ENCODE measurements around the gene KIF1A. TPM values are rescaled to one million over a fixed set of nuclear protein-coding genes. Genes with fewer than 3 reads are reported as not detected.

KIF1A gene
- total RNA-seq, 1 donor from 2014 or later: 2.0 TPM

DNA sequence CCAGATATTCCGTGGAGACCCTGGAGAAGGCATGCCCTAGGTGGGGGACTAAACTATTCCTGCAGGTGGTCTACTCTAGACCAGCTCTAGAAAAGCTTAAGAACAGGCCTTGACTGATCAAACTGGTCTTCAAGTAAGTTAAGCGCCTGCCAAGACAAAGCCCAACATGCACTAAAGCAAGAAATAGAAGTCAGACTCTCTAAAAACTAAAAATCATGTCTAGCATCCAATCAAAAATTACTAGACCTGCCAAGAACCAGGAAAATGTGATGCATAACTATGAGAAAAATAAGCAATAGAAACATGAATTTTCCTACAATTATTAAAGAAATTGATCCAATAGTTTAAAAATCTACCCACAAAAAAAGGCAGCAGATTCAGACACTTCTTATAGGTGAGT lies 13.6 kb downstream of the KIF1A start:
- TF ChIP-seq CTCF (IDR thresholded peaks at IDR 0.05; ENCODE audit: borderline replicate concordance): no peak

DNA sequence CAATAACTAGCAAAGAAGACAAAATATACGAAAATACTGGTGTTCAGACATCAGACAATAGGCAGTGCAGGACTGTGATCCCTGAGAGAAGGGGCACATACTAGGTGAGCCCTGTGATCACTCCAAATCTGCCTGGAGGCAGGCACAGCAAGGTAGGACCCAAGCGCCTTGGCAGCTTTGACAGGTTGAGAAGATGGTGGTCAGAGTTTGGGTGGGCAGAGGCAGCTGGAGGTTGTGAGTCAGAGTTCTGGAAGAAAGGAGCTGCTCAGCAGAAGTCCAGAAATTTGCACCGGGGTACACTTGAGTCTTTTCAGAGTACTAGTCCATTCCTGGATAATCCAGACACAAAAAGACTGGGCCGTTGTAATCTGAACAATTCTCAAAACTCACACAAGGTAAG lies 14.0 kb downstream of the KIF1A start:
- no peak for TF ChIP-seq CTCF (IDR thresholded peaks at IDR 0.05; ENCODE audit: borderline replicate concordance)
- no peak for DNase-seq
- Histone ChIP-seq H3K27me3 (ENCODE audit: low read depth) (peaks cover 63% of the 10 kb centered on the region), H3K27ac (replicated peaks) (no peak overlapping the region), H3K4me1 (no peaks in the 10 kb centered on the region), H3K36me3 (no peaks in the 10 kb centered on the region), H3K4me3 (no peak overlapping the region), H3K9me3 (replicated peaks) (peaks cover 10% of the 10 kb centered on the region)
- intact Hi-C loops (cut with micrococcal nuclease): no loop called here

More for the DNA sequence above, 13.6 kb downstream of the KIF1A start:
- peaks cover 10% of the 10 kb centered on the region for H3K9me3 ChIP-seq (replicated peaks)
- no peaks in the 10 kb centered on the region for H3K4me1 ChIP-seq
- H3K27me3 ChIP-seq (ENCODE audit: low read depth): peaks cover 58% of the 10 kb centered on the region
- DNase-seq: no peak
- no peaks in the 10 kb centered on the region for H3K36me3 ChIP-seq
- H3K4me3 ChIP-seq: no peak overlapping the region
- no peak overlapping the region for H3K27ac ChIP-seq (replicated peaks)
- intact Hi-C loops (cut with micrococcal nuclease): no loop called here

GRCh38 chr2:240803191-240803590 lies 16.8 kb downstream of the KIF1A start:
- intact Hi-C loops (cut with micrococcal nuclease): no loop called here
- no peak for TF ChIP-seq CTCF (IDR thresholded peaks at IDR 0.05; ENCODE audit: borderline replicate concordance)

DNA sequence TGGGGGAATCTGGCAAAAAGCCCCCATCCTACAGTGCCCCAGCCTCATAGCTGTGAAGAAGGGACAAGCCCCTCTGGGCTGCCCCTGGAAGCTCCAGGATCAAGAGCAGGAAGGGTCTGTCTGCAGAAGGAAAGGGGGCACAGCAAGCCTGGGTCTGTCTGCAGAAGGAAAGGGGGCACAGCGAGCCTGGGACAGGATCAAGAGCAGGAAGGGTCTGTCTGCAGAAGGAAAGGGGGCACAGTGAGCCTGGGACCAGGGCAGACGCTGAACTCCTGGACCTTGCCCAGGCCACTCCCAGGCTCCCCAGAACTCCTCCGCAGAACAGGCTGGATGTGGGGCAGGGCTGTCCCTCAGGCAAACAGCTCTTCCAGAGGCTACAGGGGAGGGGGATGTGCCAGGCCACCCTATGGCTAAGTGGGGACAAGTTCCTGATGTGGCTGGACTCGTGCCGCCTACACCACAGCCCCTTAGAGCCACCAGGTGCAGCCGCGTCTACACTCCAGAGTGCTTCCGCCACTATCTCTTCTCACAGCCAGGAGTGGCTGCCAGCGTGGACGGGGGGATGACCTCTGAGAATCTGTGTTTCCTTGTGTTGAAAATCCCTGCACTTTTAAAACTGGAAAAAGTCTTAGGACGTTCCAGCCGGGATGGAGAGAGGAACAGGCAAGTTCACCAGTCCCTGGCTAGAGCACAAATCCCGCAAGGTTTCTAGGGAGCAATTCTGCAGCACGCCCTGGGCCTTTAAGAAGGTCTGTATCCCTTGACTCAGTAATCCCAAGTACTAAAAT lies 20.8 kb downstream of the KIF1A start:
- no peak overlapping the region for H3K4me3 ChIP-seq
- no peaks in the 10 kb centered on the region for H3K36me3 ChIP-seq
- H3K27me3 ChIP-seq (ENCODE audit: low read depth): peaks cover 86% of the 10 kb centered on the region
- H3K9me3 ChIP-seq (replicated peaks): no peaks in the 10 kb centered on the region
- H3K27ac ChIP-seq (replicated peaks): no peak overlapping the region
- no peak for TF ChIP-seq CTCF (IDR thresholded peaks at IDR 0.05; ENCODE audit: borderline replicate concordance)
- intact Hi-C loops (cut with micrococcal nuclease): no loop called here
- peak; percentile 9 for DNase-seq
- H3K4me1 ChIP-seq: no peaks in the 10 kb centered on the region

More at GRCh38 chr2:240803191-240803590, 16.8 kb downstream of the KIF1A start:
- H3K27me3 ChIP-seq (ENCODE audit: low read depth): peaks cover 69% of the 10 kb centered on the region
- no peak overlapping the region for H3K4me3 ChIP-seq
- no peaks in the 10 kb centered on the region for H3K36me3 ChIP-seq
- DNase-seq: peak; percentile 7
- H3K4me1 ChIP-seq: no peaks in the 10 kb centered on the region
- H3K9me3 ChIP-seq (replicated peaks): peaks cover 10% of the 10 kb centered on the region
- no peak overlapping the region for H3K27ac ChIP-seq (replicated peaks)

DNA sequence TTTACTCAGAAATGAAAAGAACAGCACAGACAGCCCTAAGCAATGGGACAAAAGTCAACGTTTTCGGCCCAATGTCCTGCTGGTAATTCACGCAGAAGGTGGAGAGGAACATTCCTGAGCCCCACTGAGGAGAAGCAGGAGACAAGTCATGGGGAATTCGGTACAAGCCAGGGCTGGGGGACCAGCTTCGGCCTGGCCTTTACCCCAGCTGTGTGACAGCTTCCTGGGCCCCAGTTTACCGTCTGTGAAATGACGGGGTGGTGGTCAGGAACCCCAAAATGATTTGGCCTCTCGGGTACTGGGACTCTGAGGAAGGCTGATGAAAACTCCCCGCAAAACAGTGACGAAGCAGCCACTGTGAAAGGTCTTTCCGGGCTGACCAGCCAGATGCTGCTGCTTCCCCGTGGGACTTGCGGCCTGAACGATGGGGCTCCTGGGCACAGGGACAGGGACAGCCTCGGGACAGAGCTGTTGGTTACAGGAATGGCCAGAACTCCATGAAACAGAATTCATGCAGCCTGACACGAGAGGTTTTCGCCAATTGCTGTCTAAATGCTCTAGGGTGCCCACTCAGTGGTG lies 21.6 kb downstream of the KIF1A start:
- DNase-seq: no peak
- Histone ChIP-seq H3K27me3 (ENCODE audit: low read depth) (peaks cover 81% of the 10 kb centered on the region), H3K9me3 (replicated peaks) (no peaks in the 10 kb centered on the region), H3K36me3 (no peaks in the 10 kb centered on the region), H3K4me3 (no peak overlapping the region), H3K27ac (replicated peaks) (no peak overlapping the region), H3K4me1 (no peaks in the 10 kb centered on the region)
- no peak for TF ChIP-seq CTCF (IDR thresholded peaks at IDR 0.05; ENCODE audit: borderline replicate concordance)
- intact Hi-C loops (cut with micrococcal nuclease): no loop called here

Data from left ventricle myocardium inferior (tissue), 1 donor.